Measurements from ENCODE around the gene ZSCAN2.

- no peak for TF ChIP-seq CTCF (IDR thresholded peaks at IDR 0.05)
- TF ChIP-seq EP300 (IDR thresholded peaks at IDR 0.05): no peak
- TF ChIP-seq POLR2AphosphoS5 (IDR thresholded peaks at IDR 0.05): no peak
- no peak for TF ChIP-seq POLR2A (IDR thresholded peaks at IDR 0.05)
Observed at GRCh38 chr15:84671211-84671610, 70.4 kb downstream of the ZSCAN2 start.

All from upper lobe of left lung (tissue), 4 donors.